Esophagus muscularis mucosa (tissue), 3 donors: ENCODE data around the gene TCF7L2.

Experiments used
- POLR2A ChIP-seq: fragments of 450-650 bp; IDR thresholded peaks from one replicate; pipeline ENCODE4 v1.6.1; 2017; ENCODE audit warnings: antibody characterized with exemption, moderate library complexity, mild to moderate bottlenecking, low read depth
- POLR2AphosphoS5 ChIP-seq, 2 donors: sonication (generic); formaldehyde crosslinking; IDR thresholded peaks; one replicate each; pipeline ENCODE4 v1.6.1; 2017; ENCODE audit warnings: antibody characterized with exemption in 2 of 2
- TF ChIP-seq, protein P1 (sequence below), 3 experiments: fragments of 200-600 bp in 2 of 3; fragments of 450-650 bp in 1 of 3; sonication (generic) in 2 of 3; IDR thresholded peaks; one replicate each; pipeline ENCODE4 v1.5.1; 2017 to 2019; ENCODE audit warnings: antibody characterized with exemption in 3 of 3, mild to moderate bottlenecking in 2 of 3, moderate library complexity in 1 of 3

- TF ChIP-seq, protein P1, sequence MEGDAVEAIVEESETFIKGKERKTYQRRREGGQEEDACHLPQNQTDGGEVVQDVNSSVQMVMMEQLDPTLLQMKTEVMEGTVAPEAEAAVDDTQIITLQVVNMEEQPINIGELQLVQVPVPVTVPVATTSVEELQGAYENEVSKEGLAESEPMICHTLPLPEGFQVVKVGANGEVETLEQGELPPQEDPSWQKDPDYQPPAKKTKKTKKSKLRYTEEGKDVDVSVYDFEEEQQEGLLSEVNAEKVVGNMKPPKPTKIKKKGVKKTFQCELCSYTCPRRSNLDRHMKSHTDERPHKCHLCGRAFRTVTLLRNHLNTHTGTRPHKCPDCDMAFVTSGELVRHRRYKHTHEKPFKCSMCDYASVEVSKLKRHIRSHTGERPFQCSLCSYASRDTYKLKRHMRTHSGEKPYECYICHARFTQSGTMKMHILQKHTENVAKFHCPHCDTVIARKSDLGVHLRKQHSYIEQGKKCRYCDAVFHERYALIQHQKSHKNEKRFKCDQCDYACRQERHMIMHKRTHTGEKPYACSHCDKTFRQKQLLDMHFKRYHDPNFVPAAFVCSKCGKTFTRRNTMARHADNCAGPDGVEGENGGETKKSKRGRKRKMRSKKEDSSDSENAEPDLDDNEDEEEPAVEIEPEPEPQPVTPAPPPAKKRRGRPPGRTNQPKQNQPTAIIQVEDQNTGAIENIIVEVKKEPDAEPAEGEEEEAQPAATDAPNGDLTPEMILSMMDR (IDR thresholded peaks at IDR 0.05) = no peak
- TF ChIP-seq POLR2A (no peak), POLR2AphosphoS5 (IDR thresholded peaks at IDR 0.05) (no peak)
Measured at GRCh38 chr10:113031147-113031546, 81.1 kb downstream of the TCF7L2 start.
